Astrocyte of the cerebellum (primary cell): Measurements from ENCODE around the gene SLC17A4.
"Not testable (repeated sequence)": the region's sequence is repeated elsewhere in the genome, so short reads cannot be mapped to it uniquely, and the experiment has no call there.

Source experiments
- DNase-seq: peaks from one replicate; pipeline ENCODE4 v3.0.0-alpha.2; 2011; ENCODE audit warnings: low read depth
- H3K4me3 ChIP-seq: 2 replicates; pipeline ENCODE4 v1.5.1; 2011; ENCODE audit warnings: mild to moderate bottlenecking, low read depth, low read length, moderate library complexity
- CTCF ChIP-seq: IDR thresholded peaks from 2 replicates; pipeline ENCODE4 v1.5.1; 2012; ENCODE audit warnings: low read length, low read depth, moderate library complexity, mild to moderate bottlenecking; ENCODE audit errors: missing control alignments
- in situ Hi-C: cut with HindIII; loops from 2 replicates; pipeline ENCODE4 v1.10.0; 2017; ENCODE audit warnings: low sequenced_read_pairs

The SLC17A4 gene

GRCh38 chr6:25748049-25748448 lies 6.5 kb upstream of the SLC17A4 start:
- H3K4me3 ChIP-seq = no peak overlapping the region
- DNase-seq = no peak
- in situ Hi-C loops = no loop called here
- TF ChIP-seq CTCF = no peak

- H3K4me3 ChIP-seq, DNase-seq, in situ Hi-C loops: not testable (repeated sequence)
Measured at GRCh38 chr6:25748601-25749517, 5.7 kb upstream of the SLC17A4 start.

- DNase-seq = no peak
- H3K4me3 ChIP-seq = no peak overlapping the region
- in situ Hi-C loops = no loop called here
- no peak for TF ChIP-seq CTCF
Measured at GRCh38 chr6:25749837-25750236, 4.7 kb upstream of the SLC17A4 start.

GRCh38 chr6:25750906-25751305 lies 3.6 kb upstream of the SLC17A4 start:
- no peak for TF ChIP-seq CTCF
- no peak for DNase-seq
- H3K4me3 ChIP-seq = no peak overlapping the region
- in situ Hi-C loops = no loop called here

GRCh38 chr6:25753079-25753478 lies 1.5 kb upstream of the SLC17A4 start:
- no peak for TF ChIP-seq CTCF
- in situ Hi-C loops = no loop called here
- DNase-seq = no peak

GRCh38 chr6:25755483-25755882 lies 941 bp downstream of the SLC17A4 start:
- in situ Hi-C loops = no loop called here
- TF ChIP-seq CTCF = no peak
- no peak for DNase-seq

More at GRCh38 chr6:25753079-25753478, 1.5 kb upstream of the SLC17A4 start:
- no peak overlapping the region for H3K4me3 ChIP-seq

More at GRCh38 chr6:25755483-25755882, 941 bp downstream of the SLC17A4 start:
- no peak overlapping the region for H3K4me3 ChIP-seq
